HT-29 (cell line): ENCODE measurements around the gene RARRES2. TPM values are rescaled to one million over a fixed set of nuclear protein-coding genes. Genes with fewer than 3 reads are reported as not detected.

Experiments used
- DNase-seq: peaks from one replicate; pipeline ENCODE4 v3.0.0-alpha.2; 2015; ENCODE audit warnings: low spot score
- total RNA-seq: library from RNA; depleted of rRNA; stranded (reverse); fragments of >200 nt; shearing (Covaris generic); gene quantifications from 2 replicates; pipeline ENCODE4 v1.2.3, GENCODE V29; 2014

RARRES2 gene
- total RNA-seq, 1 experiment from 2014 or later = 10.5 TPM

- no peak for DNase-seq
These were observed 3.1 kb downstream of the RARRES2 start for GRCh38 chr7:150338166-150338829.

GRCh38 chr7:150337659-150338081 is 3.8 kb downstream of the RARRES2 start:
- no peak for DNase-seq

- DNase-seq = no peak
These were observed 4.2 kb downstream of the RARRES2 start for GRCh38 chr7:150337179-150337578.

GRCh38 chr7:150336746-150337145 is 4.7 kb downstream of the RARRES2 start:
- DNase-seq = no peak

GRCh38 chr7:150335774-150336112 is 5.7 kb downstream of the RARRES2 start:
- DNase-seq = no peak

- DNase-seq = no peak
These were observed 6.2 kb downstream of the RARRES2 start for GRCh38 chr7:150335108-150335773.

GRCh38 chr7:150334108-150334507 is 7.3 kb downstream of the RARRES2 start:
- DNase-seq = no peak

- DNase-seq = no peak
These were observed 7.8 kb downstream of the RARRES2 start for GRCh38 chr7:150333659-150334058.

GRCh38 chr7:150332852-150333635 is 8.4 kb downstream of the RARRES2 start:
- DNase-seq = no peak

- no peak for DNase-seq
These were observed 11.1 kb downstream of the RARRES2 start for GRCh38 chr7:150330211-150330885.

GRCh38 chr7:150329331-150330120 is 11.9 kb downstream of the RARRES2 start:
- no peak for DNase-seq

GRCh38 chr7:150327308-150327707 is 14.1 kb downstream of the RARRES2 start:
- DNase-seq = no peak

GRCh38 chr7:150326657-150327268 is 14.7 kb downstream of the RARRES2 start:
- no peak for DNase-seq

- no peak for DNase-seq
These were observed 15.5 kb downstream of the RARRES2 start for GRCh38 chr7:150325901-150326300.

GRCh38 chr7:150325110-150325611 is 16.3 kb downstream of the RARRES2 start:
- no peak for DNase-seq

GRCh38 chr7:150324373-150324961 is 17.0 kb downstream of the RARRES2 start:
- peak; percentile 72 for DNase-seq

GRCh38 chr7:150323682-150324372 is 17.6 kb downstream of the RARRES2 start:
- peak; percentile 61 for DNase-seq

- peak; percentile 86 for DNase-seq
These were observed 18.4 kb downstream of the RARRES2 start, which contains the start of the genes ACTR3C and LRRC61 for GRCh38 chr7:150322833-150323681. TSS of gene ACTR3C (minus strand) at chr7:150323545. CDS start at chr7:150295296, 28,249 bp downstream. TSS of gene LRRC61 (plus strand) at chr7:150323355. CDS start at chr7:150336862, 13,507 bp downstream.
